Medulla oblongata (tissue), 1 donor: ENCODE data around the gene FXYD2.
A peak's percentile ranks its signal among the peaks of the same experiment; 100 is the strongest.
"Not testable (repeated sequence)": the region's sequence is repeated elsewhere in the genome, so short reads cannot be mapped to it uniquely, and the experiment has no call there.

Experiments
- DNase-seq: peaks from one replicate; pipeline ENCODE4 v3.0.0-alpha.2; 2015; ENCODE audit errors: extremely low spot score

FXYD2 gene

DNA sequence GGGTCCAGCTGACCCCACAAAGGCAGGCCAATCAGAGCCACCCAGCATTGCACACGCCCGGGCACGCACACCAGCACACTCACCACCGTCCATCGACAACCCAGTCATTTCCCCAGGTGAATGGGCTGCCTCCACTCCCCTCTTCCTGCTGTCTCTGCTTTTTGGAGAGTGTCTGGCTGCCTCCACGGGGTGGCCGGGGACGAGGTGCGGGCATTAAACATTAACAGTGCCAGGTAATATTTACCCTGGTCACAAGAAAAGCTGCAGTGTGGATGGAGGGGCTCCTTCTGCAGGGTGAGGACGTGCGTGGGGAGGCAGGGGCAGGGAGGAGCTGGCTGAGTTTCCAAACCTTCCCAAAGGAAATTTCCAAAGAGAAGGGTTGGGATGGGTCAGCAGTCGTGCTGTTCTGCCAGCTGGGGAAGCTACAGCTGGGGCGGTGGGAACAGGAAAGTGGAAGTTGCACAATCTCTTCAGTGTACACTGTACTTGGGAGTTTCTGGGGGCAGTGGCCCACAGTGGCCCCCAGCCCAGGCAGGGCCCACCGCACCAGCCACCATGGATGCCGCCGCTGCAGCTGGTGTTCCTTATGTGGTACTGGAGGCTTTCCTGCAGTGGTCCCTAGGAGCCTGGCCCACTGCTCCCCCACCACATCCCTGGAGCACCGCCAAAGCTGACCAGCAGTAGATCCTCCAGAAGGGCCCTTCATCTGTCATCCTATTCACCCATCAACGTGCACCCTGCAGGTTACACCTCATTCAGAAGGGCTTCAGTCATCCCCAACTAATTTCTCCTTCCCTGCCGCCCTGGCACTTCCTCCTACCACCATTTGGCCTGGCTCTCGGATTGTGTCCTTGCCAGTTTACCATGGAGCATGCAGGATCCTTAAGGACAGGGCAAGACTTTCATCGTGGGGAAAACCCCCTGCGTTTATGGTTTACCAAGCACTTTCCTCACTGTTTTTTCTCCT is at the start of gene FXYD2:
TSS of gene FXYD2 (minus strand) at position 174 of the 967 bp plus-strand sequence. CDS start at position 108, 66 bp downstream.
- no peak for DNase-seq

DNA sequence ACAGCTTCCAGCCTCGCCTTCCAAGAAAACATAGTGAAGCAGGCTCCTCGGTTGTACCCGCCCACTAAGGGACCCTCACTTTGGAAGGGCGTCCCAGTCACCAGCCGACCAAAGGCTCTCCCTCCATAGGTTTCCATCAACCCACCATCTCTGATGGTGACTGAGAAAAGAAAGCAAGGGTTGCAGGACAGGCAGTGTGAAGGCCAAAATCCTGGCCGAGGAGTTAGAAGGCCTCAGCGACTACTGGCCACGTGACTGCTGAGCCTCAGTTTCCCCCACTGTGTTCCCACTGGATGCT is 49.2 kb upstream of the FXYD2 start:
- DNase-seq = no peak

DNA sequence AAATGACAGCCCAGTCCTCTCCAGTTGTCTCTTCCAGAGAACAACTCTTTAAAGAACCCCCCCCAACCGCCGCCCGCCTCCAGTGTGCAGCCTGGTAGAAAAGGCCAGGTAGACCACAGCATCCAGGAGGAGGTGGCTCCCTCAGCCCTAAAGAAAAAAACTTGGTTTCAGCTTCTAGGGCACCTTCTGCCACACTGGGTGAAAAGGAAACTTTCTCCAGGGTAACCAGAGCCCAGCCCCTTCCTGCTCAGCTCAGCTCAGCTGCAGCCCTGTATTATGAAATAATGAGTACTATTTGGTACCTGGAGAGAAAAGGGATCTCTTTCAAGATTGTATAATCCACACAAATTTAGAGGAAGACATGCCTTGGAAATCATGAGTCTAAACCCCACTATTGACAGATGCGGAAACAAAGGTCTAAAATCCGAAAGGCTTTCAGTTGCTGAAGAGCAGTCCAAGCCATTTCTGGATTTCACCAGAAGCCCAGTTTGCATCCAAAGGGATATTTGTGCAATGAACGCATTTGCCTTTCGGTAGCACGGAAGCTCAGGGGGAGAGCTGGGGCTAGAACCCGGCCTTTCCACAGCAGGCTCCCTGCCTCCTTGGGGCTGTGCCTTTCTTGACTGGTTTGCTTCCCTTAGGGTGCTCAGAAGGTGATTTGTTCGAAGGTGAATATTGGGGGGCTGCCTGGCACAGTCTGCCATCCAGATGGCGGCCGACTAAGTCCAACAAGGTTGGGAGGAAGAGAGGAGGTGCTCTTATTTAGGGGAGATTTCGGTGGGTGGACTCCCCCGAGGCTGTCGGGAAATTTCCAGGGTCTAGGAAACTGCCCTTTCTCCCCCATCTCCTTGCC is 48.7 kb upstream of the FXYD2 start:
- DNase-seq = no peak

DNA sequence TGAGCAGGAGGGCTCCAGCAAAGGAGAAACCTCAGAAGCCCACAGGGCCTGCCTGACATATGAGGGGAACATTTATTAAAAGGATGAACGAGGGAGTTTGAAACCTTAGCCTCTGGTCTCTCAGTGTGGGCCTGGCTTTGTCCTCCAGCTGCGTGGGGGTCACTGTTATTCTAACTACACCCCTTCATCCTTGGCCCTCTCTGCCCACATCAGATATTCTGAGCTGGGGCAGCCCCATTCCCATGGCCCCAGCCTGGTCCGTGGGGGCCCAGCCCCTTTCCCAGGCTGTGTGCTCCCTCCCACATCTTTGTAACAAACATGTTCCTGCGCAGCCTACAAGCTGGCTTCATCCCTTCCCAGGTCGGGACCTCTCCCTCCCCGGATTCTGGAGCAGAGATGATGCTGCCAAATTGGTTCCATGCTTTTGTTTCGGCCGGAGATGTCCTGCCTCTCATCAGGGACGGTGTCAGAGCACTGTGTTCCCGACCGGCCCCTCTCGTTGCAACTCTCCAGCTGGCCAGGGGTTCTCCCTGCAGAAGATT is 47.9 kb upstream of the FXYD2 start:
- DNase-seq = no peak

DNA sequence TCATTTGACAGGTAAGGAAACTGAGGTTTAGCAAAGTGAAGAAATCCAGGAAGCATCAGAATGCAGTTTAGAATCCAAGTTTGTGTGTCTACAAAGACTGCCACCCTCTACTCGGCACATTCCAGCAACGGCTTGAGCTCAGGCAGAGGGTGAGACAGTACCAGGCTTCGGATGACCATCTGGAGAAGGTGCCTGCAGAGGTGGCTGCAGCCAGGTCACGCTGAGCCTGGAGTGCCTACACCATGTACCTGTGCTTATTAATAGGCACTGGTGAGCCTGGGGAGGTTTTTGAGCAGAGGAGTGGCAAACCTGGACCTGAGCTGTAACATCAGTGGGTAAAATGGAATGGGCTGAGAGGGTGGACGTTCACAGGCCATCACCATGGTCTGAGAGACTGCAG is 47.2 kb upstream of the FXYD2 start:
- no peak for DNase-seq

DNA sequence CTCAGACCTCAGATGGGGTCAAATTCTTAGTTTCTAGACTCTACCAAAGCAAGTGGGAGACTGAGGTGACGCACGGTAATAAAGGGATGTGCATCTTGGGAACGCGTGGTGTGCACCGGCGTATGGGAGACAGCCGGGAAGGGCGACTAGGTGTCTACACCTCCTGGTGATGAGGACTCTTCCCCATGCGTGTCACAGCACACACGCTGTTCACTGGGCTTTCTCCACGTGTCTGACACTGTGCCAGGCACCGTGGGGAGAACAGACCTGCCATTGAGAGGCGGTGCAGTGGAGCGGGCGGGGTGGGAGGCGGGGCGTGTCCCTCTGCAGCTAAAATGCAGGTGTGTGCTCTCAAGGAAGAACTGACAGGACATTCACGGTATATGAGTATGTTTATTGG is 46.6 kb upstream of the FXYD2 start:
- DNase-seq = no peak

DNA sequence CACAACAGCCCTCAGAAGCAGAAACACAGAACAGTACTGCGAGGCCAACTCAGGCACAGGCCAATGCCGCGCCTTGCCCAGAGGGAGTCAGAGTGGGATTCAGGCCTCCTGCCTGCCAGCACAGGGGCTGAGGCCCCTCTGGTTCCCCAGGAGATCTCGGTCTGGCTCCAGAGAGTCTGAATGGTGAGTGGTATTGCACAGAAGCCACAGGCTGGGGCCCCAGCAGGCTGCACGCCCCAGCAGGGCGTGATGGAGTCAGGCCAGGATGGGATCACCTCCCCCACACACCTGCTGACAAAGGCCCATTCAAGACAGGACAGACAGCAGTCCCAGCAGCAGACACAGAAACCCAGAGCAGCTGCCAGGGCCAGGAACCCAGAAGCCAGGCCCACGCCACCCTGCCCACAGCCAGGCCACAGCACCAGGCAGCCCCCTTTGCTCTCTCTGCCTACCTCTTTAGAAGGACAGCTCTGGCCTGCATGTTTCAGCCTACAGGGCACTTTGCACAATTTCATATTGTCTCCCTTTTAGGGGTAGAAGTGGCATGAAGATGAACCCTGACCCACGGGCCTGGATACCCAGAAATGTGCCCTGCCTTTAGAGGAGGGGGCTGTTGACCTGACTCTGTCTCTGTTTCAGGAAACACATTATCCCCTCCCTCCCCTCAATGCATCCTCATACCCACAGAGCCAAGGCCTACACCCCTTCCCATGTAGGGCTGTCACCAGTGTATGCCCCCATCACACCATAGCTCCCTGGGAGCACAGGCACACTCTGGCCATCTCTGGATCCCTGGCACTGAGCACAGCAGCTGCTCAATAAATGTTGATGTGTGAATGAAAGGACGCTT is 45.8 kb upstream of the FXYD2 start:
- peak; percentile 55 for DNase-seq

DNA sequence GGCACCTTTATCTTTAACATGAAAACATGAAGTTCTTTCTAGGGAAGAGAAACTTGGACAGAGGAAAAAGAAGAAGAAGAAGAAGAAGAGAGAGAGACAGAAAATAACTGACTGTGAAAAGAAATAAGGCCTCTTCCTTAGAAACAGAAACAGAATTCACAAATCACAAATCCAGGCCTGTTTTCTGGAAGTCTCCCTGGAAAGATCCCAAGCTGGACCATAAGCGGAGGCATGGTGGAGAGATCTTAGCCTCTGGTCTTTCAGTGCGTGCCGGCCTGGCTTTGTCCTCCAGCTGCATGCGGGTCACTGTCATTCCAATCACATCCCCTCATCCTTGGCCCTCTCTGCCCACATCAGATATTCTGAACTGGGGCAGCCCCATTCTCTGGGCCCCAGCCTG is 45.1 kb upstream of the FXYD2 start:
- DNase-seq = peak; percentile 38

DNA sequence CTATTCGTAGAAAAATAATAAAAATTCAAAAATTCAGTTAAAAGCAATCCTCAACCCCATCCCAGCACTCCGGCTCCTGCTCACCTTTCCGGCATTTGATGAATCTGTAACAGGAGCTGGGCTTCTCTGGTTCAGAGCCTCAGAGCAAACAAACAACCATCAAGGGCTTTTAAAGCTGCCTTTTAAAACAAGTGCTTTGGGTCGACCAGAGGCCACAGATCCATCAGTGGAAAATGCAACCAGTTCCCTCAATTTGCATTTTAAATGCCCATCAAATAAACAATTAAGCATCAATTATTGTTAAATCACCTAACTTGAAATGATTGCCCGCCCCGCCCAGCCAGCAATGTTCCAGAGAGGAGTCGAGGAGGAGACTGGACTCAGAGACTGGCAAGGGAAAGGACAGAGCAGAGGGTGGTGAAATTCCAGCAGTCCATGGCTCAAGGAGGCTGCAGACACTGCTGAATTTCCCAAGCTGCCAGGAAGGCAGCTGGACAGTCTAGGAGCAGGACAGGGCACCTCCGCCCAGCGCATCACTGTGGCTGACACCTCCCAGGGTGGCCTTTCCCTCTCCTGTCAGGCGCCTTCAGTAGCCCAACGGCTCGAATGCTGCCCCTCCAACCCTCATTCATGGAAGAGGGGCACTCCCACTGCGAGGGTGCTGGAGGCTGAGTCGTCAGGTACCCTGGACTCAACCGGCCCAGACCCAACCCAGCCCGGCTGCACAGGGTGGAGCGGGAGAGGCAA is 44.4 kb upstream of the FXYD2 start:
- no peak for DNase-seq

DNA sequence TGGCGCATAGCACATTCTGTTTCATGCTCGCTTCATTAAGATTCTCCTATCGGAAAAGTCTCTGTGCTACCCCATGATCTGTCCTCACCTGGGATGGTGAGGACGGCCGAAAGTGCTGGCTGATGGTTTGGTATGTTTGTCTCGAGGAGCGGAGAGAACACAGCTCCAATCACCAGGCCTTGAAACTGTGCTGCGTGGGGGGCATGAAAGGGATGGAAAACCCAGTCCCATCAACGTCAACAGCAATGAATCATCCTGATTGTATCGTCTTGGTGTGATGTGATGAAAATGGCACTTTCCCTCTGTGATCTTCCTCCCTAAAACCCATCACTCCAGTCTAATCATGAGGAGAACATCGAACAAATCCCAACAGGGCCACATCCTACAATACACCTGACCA is 43.5 kb upstream of the FXYD2 start:
- DNase-seq = no peak

DNA sequence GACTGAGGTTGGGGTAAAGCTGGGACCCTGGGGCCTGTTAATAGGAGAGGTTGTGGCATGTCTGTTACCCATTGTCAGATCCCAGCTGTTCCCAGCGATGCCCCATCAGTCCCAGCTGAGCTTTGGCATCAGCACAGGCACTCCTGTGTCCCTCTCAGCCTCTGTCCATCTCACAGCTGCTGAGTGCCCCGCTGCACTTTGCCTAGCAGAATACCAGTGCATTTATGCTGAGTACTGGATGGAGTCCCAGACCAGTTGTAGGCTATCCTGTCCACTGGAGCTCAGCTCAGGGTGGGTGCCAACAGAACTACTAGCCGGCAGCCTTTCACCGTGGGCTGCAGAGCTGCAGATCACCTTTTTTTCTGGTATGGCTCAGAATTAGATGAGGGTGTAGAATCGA is 42.0 kb upstream of the FXYD2 start:
- DNase-seq = peak; percentile 78

DNA sequence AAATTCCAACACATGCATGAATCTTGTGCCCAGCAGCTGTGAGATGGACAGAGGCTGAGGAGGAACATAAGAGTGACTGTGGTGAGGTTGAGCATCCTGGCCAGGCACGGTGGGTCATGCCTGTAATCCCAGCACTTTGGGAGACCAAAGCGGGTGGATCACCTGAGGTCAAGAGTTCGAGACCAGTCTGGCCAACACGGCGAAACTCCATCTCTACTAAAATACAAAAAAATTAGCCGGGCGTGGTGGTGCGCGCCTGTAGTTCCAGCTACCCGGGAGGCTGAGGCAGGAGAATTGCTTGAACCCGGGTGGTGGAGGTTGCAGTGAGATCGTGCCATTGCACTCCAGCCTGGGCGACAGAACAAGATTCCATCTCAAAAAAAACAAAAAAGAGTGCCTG is 41.0 kb upstream of the FXYD2 start:
- not testable (repeated sequence) for DNase-seq

DNA sequence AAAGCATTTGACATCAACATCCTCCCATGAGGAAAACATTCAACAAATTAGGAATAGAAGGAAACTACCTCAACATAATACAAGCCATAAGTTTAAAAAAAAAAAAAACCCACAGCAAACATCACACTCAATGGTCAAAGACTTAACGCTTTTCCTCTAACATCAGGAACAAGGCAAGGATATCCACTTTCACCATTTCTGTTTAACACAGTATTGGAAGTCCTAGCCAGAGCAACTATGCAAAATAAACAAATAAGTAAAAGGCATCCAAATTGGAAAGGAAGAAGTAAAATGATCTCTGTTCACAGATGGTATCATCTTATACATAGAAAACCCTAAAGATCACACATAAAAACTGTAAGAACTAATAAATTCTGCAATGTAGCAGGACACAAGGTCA is 38.8 kb upstream of the FXYD2 start:
- no peak for DNase-seq

DNA sequence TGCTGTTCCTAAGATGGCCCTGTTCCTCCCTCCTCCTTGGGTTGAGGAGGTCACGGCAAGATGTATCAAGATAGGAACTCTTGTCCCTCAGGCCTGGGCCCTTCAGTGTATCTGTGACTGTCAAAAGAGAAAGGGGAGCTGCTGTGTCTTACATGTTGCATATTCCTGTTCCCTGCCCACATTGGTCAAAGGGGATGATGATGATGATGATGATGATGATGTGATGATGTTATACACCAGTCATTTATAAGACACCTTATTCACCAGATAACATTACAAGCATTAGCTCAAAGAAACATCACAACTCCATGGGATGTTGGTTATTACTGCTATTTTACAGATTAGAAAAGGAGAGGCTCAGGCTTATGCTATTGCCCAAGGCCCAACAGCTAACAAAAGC is 38.2 kb upstream of the FXYD2 start:
- DNase-seq = no peak

DNA sequence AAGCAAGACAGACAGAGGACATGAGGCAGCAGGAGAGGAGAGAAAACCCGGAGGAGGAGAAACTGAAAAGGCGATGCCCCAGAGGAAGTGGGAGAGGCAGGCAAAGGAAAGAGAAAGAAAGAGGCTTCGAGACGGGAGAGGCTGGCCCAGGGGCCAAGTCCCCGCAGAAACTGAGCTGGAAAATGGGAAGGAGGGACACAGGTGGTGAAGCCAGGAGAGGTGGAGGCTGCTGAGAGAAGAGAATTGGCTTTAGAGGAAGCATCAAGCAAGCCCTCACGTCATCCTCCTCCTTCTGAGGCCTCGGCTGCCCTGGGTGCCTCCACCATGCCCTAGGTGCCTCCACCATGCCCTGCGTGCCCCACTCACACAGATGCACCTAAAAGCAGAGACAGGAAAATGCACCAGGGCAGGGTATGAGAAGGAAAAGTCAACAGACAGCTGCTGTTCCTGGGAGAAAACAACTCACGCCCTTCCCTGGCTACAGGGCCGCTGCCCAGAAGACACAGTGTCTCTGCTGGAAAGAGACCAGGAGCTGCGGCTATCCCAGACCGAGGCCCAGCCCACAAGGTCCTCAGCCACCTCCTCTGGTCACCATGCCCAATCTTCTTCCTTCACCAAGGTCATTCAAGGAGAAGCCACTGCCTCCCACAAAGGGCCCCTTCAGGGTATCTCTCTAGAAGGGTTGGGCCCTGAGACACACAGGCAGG is 37.6 kb upstream of the FXYD2 start:
- no peak for DNase-seq

DNA sequence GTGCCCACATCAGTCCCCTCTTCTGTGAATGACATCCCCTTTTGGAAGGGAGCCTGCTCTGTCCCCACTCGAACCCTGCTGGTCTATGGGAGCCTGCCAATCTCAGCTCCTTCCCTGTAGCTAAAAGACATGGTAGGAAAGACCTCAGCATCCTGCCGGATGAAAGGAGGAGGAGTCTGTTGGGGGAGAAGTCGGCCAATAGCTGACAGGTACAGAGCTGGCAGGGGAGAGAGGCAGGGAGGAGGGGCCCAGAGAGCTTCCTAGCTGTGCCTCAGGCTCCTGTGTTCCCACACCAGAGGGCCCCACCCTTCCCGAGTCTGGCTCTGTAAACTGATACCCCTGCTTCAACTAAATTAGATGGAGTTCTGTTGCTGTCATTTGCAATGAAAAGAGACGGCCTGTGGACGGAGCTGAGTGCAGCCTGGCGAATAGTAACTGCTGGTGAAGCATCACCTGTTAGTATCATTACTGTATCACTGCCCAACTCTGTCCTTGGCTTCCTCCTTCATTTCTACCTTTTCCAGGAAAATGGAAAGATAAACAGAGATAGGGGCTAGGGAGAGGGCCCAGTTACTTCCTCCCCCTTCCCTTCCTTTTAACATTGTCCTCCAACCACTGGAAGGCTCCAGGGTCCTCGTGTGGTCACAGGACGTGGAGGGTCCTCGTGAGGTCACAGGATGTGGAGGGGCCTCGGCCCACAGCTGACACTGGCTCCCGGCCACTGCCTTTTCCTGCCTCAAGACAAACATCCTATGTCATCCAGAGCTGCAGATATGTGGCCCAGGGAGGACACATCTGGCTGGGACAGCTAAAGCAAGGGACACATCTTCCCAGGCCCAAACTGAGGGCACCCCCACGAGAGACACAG is 36.8 kb upstream of the FXYD2 start:
- no peak for DNase-seq

DNA sequence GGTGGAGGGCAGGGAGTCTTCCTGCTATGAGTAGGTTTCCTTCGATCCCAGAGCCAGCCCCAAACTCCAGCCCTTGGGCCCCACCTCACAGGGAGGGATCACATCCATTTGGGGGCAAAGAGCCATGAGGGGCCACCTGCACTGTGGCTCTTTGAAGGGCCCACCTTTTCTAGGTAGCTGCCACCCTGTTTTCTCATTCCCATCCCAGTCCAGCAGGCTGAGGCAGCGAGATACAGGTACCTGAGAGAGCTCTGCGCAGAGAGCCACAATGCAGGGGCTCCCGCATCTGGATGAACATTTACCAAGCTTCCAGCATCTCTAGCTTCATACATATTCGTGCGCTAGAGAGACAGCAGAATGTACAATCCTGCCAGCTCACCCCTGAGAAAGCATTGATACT is 35.6 kb upstream of the FXYD2 start:
- DNase-seq = no peak

DNA sequence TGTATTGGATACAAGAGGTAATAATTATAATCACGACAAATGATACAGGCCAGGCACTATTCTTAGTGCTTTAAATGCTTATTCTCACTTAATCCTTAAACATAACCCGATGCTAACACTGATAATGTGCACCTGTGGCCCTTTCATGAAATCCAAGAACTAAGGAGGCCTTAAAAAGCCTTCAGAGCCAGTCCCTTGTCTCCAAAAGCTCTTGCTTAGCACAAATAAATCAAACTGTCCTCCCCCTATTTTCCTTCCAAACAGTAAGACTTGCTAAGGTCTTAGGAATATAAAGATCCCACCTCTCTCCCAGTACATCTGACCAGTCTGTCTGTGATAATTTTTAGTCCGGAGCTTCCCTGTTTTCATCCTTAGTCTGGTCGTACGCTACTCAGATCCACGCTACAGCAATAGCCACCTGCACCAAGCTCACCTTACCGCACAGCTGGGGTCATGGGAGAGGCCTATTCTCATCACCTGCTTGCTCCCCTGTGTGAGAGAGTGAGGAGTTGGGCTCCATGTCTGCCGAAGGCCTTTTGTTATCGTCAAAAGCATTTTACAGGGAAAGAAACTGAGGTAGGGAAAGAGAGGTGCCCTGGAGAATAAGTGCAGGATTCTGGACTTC is 35.1 kb upstream of the FXYD2 start:
- no peak for DNase-seq

DNA sequence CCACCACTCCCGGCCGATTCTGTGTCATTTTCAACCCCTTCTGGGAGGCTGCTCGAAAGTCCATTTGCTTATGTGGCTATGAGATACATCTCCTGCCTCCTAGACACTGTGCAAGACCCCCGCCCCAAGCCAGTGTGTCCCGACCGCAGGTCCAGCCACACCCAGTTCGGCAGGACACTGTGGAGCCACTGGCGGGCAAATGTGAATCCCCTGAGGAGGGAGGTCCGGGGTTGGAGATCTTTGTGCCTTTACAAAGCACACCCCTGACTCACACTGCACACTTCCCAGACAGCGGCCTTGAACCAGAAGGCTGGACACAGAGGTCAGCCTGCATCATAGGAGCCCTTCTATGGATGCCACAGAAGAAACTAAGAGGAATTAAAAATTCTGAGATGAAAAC is 34.5 kb upstream of the FXYD2 start:
- DNase-seq = no peak
